GM12873 (cell line): Measurements from ENCODE around the gene UBE3C.

Experiments
- CTCF ChIP-seq: IDR thresholded peaks from 2 replicates; pipeline ENCODE4 v1.5.1; 2012; ENCODE audit warnings: low read depth, mild to moderate bottlenecking, moderate library complexity, low read length, control low read depth; ENCODE audit not compliant: insufficient read depth; ENCODE audit errors: missing control alignments

UBE3C gene

GRCh38 chr7:157228864-157229422, 90.2 kb downstream of the UBE3C start:
- peak; percentile 51 for TF ChIP-seq CTCF

- no peak for TF ChIP-seq CTCF
These were observed 95.0 kb downstream of the UBE3C start for GRCh38 chr7:157233677-157234076.

GRCh38 chr7:157234271-157234670, 95.5 kb downstream of the UBE3C start:
- TF ChIP-seq CTCF, result no peak

GRCh38 chr7:157235357-157236333, 96.9 kb downstream of the UBE3C start:
- TF ChIP-seq CTCF, result no peak

- peak; percentile 36 for TF ChIP-seq CTCF
These were observed 99.4 kb downstream of the UBE3C start for GRCh38 chr7:157238087-157238486.

GRCh38 chr7:157239571-157240270, 101.0 kb downstream of the UBE3C start:
- peak; percentile 15 for TF ChIP-seq CTCF

- no peak for TF ChIP-seq CTCF
These were observed 102.9 kb downstream of the UBE3C start for GRCh38 chr7:157241631-157242030.
